Aorta (tissue), 5 donors: Measurements from ENCODE around the gene CAMKMT. TPM values are rescaled to one million over a fixed set of nuclear protein-coding genes. Genes with fewer than 3 reads are reported as not detected.

Experiments used
- ATAC-seq: fragments of 200-7000 bp; cut with Tn5 transposase; one replicate; pipeline ENCODE4 v1.9.1; 2022; ENCODE audit warnings: moderate library complexity; ENCODE audit not compliant: low FRiP score
- DNase-seq, 2 donors: peaks; one replicate each; pipeline ENCODE4 v3.0.0-alpha.2; 2020
- H3K27ac ChIP-seq, 2 donors: one replicate each; pipeline ENCODE4 v1.5.1; 2013; ENCODE audit warnings: low read length in 2 of 2, mild to moderate bottlenecking in 2 of 2, moderate library complexity in 2 of 2, control low read depth in 1 of 2, inconsistent platforms in 1 of 2, low read depth in 1 of 2
- H3K27me3 ChIP-seq, 2 donors: one replicate each; pipeline ENCODE4 v1.6.1; 2013; ENCODE audit warnings: control low read depth in 1 of 2, low read length in 1 of 2, mild to moderate bottlenecking in 1 of 2, moderate library complexity in 1 of 2; ENCODE audit not compliant: insufficient read depth in 2 of 2, control insufficient read depth in 1 of 2
- H3K36me3 ChIP-seq, 2 donors: one replicate each; pipeline ENCODE4 v1.6.1; 2013; ENCODE audit warnings: control low read depth in 1 of 2, low read length in 1 of 2, mild to moderate bottlenecking in 1 of 2; ENCODE audit not compliant: insufficient read depth in 2 of 2, control insufficient read depth in 1 of 2
- H3K4me1 ChIP-seq, 2 donors: one replicate each; pipeline ENCODE4 v1.6.1; 2013; ENCODE audit warnings: low read length in 2 of 2, control low read depth in 1 of 2, mild to moderate bottlenecking in 1 of 2, moderate library complexity in 1 of 2; ENCODE audit not compliant: insufficient read depth in 2 of 2, control insufficient read depth in 1 of 2
- H3K4me3 ChIP-seq, 2 donors: one replicate each; pipeline ENCODE4 v1.5.1; 2013; ENCODE audit warnings: low read length in 2 of 2, control low read depth in 1 of 2, mild to moderate bottlenecking in 1 of 2
- H3K9me3 ChIP-seq: one replicate; pipeline ENCODE4 v1.6.1; 2013; ENCODE audit warnings: mild to moderate bottlenecking, low read length; ENCODE audit not compliant: control insufficient read depth
- WGBS, 2 donors: extraction: QIAGEN DNeasy Blood & Tissue Kit; methylation state at CpG; one replicate each; pipeline ENCODE4 v1.1.7; 2013; 5-methylcytosine and 5-hydroxymethylcytosine counted together
- intact Hi-C, 2 donors: fragments of 100-400 bp; cut with DNase I; formaldehyde crosslinking; loops; one replicate each; pipeline versions ENCODE4 v1.14.2 to v1.15.0; 2022
- polyA plus RNA-seq, 2 donors: library from polyadenylated mRNA; stranded (reverse); fragments of 200-250 nt; gene quantifications; one replicate each; pipeline ENCODE4 v1.2.3, GENCODE V29; 2013
- total RNA-seq, 2 donors: library from RNA; stranded (reverse); fragmentation: NEBNext Ultra II Directional; extraction: Animal tissue kit (Norgen Biotek cat#: 25700); gene quantifications; one replicate each; pipeline ENCODE4 v1.2.1, GENCODE V29; 2021
- donor health status: healthy with polysubstance abuse.
- donor health status: Bipolar disorder and iron deficiency.
- donor health status: DM: no; HTN: no; CAD: no.
- donor health status: DM: no; HTN: no; CAD: no.
- donor health status: DM: yes; HTN: yes; CAD: no.

The CAMKMT gene
- total and polyA plus RNA-seq, 4 donors: 3.1 to 15.2 (median 11.9) TPM

- ATAC-seq (no peak), DNase-seq (no peak)
- no peaks in the 10 kb centered on the region for H3K27me3 ChIP-seq
- intact Hi-C loops: no loop called here
- H3K4me3 ChIP-seq: no peak overlapping the region
- 37 to 53% methylated on average over 11 to 13 of the region's 13 CpGs for WGBS, 2 donors
- H3K4me1 ChIP-seq: no peaks in the 10 kb centered on the region
- H3K27ac ChIP-seq: no peak overlapping the region
- peaks cover 5% of the 10 kb centered on the region for H3K9me3 ChIP-seq
- peaks cover 0 to 1% of the 10 kb centered on the region in 2 donors for H3K36me3 ChIP-seq
These were observed 416.5 kb downstream of the CAMKMT start for GRCh38 chr2:44778221-44778654.

- Histone ChIP-seq H3K27ac (no peak overlapping the region), H3K27me3 (no peaks in the 10 kb centered on the region), H3K4me1 (no peaks in the 10 kb centered on the region), H3K36me3 (no peaks in the 10 kb centered on the region), H3K4me3 (no peak overlapping the region), H3K9me3 (peaks cover 5% of the 10 kb centered on the region)
- 84 to 86% methylated on average over 20 of the region's 20 CpGs for WGBS, 2 donors
- intact Hi-C loops: no loop called here
- ATAC-seq (no peak), DNase-seq (no peak)
These were observed 417.1 kb downstream of the CAMKMT start for GRCh38 chr2:44778671-44779476.

- Histone ChIP-seq H3K27me3 (no peaks in the 10 kb centered on the region), H3K27ac (no peak overlapping the region), H3K36me3 (no peaks in the 10 kb centered on the region), H3K4me3 (no peak overlapping the region), H3K9me3 (peaks cover 5% of the 10 kb centered on the region), H3K4me1 (no peaks in the 10 kb centered on the region)
- no peak for DNase-seq
- intact Hi-C loops: no loop called here
- no peak for ATAC-seq
- 92 to 94% methylated on average over 2 of the region's 2 CpGs for WGBS, 2 donors
These were observed 418.0 kb downstream of the CAMKMT start for GRCh38 chr2:44779793-44780192.

- Histone ChIP-seq H3K9me3 (peaks cover 5% of the 10 kb centered on the region), H3K27me3 (no peaks in the 10 kb centered on the region), H3K27ac (no peak overlapping the region), H3K4me1 (no peaks in the 10 kb centered on the region), H3K4me3 (no peak overlapping the region), H3K36me3 (no peaks in the 10 kb centered on the region)
- intact Hi-C loops: no loop called here
- no peak for ATAC-seq
- 91 to 93% methylated on average over 7 of the region's 7 CpGs for WGBS, 2 donors
- no peak for DNase-seq
These were observed 418.7 kb downstream of the CAMKMT start for GRCh38 chr2:44780406-44780805.

GRCh38 chr2:44785433-44785832 lies 423.7 kb downstream of the CAMKMT start:
- Histone ChIP-seq H3K36me3 (no peaks in the 10 kb centered on the region), H3K27ac (no peak overlapping the region), H3K4me3 (no peak overlapping the region), H3K4me1 (no peaks in the 10 kb centered on the region), H3K27me3 (no peaks in the 10 kb centered on the region), H3K9me3 (peaks cover under 1% of the 10 kb centered on the region)
- no peak for ATAC-seq
- intact Hi-C loops: no loop called here
- DNase-seq: no peak
- WGBS, 2 donors: 53 to 58% methylated on average over 2 of the region's 2 CpGs

- no peak for ATAC-seq
- WGBS, 2 donors: 90 to 94% methylated on average over 7 of the region's 7 CpGs
- H3K9me3 ChIP-seq: no peaks in the 10 kb centered on the region
- H3K4me1 ChIP-seq: no peaks in the 10 kb centered on the region
- no peak overlapping the region for H3K27ac ChIP-seq
- H3K36me3 ChIP-seq: no peaks in the 10 kb centered on the region
- no peak overlapping the region for H3K4me3 ChIP-seq
- H3K27me3 ChIP-seq: no peaks in the 10 kb centered on the region
- intact Hi-C loops: no loop called here
- DNase-seq: no peak
These were observed 424.5 kb downstream of the CAMKMT start for GRCh38 chr2:44786045-44786816.

GRCh38 chr2:44786817-44787214 lies 425.1 kb downstream of the CAMKMT start:
- Histone ChIP-seq H3K4me1 (no peaks in the 10 kb centered on the region), H3K36me3 (no peaks in the 10 kb centered on the region), H3K27me3 (no peaks in the 10 kb centered on the region), H3K4me3 (no peak overlapping the region), H3K9me3 (no peaks in the 10 kb centered on the region), H3K27ac (no peak overlapping the region)
- ATAC-seq: peak; percentile 35
- 93 to 94% methylated on average over 5 of the region's 5 CpGs for WGBS, 2 donors
- no peak for DNase-seq
- intact Hi-C loops: no loop called here

- no peak for ATAC-seq
- Histone ChIP-seq H3K4me1 (no peaks in the 10 kb centered on the region), H3K4me3 (no peak overlapping the region), H3K27ac (no peak overlapping the region), H3K36me3 (no peaks in the 10 kb centered on the region), H3K9me3 (no peaks in the 10 kb centered on the region), H3K27me3 (peaks cover 0 to 2% of the 10 kb centered on the region in 2 donors)
- 92 to 93% methylated on average over 6 of the region's 6 CpGs for WGBS, 2 donors
- no peak for DNase-seq
- intact Hi-C loops: no loop called here
These were observed 425.9 kb downstream of the CAMKMT start for GRCh38 chr2:44787663-44788062.

- no peaks in the 10 kb centered on the region for H3K4me1 ChIP-seq
- DNase-seq (no peak), ATAC-seq (no peak)
- intact Hi-C loops: no loop called here
- no peak overlapping the region for H3K4me3 ChIP-seq
- peaks cover 0 to 2% of the 10 kb centered on the region in 2 donors for H3K27me3 ChIP-seq
- H3K9me3 ChIP-seq: no peaks in the 10 kb centered on the region
- no peaks in the 10 kb centered on the region for H3K36me3 ChIP-seq
- WGBS, 2 donors: 69 to 73% methylated on average over 5 of the region's 5 CpGs
- no peak overlapping the region for H3K27ac ChIP-seq
These were observed 427.7 kb downstream of the CAMKMT start for GRCh38 chr2:44789446-44789845.
